GM19468 (cell line): ENCODE measurements around the gene RELL1.

Experiments
- ATAC-seq: cut with Tn5 transposase; IDR thresholded peaks from one replicate; pipeline ENCODE4 v1.9.1; 2021; ENCODE audit warnings: mild to moderate bottlenecking, moderate library complexity, moderate number of reproducible peaks; ENCODE audit not compliant: unreplicated experiment; ENCODE audit errors: extremely low read depth

Gene RELL1

GRCh38 chr4:37604461-37604860 lies 81.7 kb downstream of the RELL1 start:
- no peak for ATAC-seq

DNA sequence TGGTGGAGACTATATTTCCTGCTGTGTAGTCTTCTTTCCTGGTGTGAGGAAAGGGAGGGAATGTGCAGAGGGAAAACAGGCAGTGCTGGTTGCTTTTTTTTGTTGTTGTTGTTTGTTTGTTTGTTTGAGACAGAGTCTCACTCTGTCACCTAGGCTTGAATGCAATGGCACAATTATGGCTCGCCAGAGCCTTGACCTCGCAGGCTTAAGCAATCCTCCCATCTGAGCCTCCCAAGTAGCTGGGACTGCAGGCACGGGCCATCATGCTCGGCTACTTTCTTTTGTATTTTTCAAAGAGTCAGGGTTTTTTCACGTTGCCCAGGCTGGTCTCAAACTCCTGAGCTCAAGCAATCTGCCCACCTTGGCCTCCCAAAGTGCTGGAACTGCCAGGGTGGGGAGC lies 82.5 kb downstream of the RELL1 start:
- no peak for ATAC-seq

DNA sequence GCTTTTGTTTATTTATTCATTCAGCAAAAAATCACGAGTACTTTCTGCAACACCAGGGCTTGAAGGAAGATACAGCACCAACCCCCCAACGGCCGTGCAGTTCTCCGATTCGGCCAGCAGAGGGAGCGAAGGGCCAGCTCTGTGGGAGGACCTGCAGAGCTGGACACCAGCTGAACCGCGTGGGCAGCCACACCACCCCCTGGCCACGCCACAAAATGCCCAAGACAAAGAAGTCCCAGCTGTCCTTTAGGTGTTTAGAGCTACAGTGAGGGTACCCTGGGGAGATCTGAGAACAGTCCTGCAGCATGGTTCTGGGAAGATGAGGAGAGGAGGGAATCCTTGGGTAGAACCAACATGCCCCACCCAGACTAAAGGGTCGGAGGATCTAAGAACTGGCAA lies 83.1 kb downstream of the RELL1 start:
- ATAC-seq, result no peak

GRCh38 chr4:37602454-37603069 lies 83.6 kb downstream of the RELL1 start:
- ATAC-seq, result no peak

DNA sequence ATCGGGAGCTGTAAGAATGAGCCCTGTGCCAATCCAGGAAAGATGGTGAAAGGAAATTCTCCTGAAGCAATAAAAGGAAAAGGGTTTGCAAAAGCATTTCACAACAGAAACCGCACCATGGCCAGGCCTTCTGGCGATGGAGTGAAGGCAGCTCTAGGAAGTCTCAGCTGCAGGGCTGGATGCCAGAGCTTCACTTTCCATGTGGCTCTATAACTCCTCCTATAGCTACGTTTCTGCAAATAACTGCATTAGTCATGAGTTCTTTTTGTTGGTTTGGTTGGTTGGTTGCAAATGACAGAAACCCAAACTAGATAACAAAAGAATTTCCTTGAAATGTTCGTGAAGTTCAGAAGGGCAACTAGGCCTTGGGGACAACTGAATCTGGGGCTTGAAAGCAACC lies 84.6 kb downstream of the RELL1 start:
- ATAC-seq, result no peak

DNA sequence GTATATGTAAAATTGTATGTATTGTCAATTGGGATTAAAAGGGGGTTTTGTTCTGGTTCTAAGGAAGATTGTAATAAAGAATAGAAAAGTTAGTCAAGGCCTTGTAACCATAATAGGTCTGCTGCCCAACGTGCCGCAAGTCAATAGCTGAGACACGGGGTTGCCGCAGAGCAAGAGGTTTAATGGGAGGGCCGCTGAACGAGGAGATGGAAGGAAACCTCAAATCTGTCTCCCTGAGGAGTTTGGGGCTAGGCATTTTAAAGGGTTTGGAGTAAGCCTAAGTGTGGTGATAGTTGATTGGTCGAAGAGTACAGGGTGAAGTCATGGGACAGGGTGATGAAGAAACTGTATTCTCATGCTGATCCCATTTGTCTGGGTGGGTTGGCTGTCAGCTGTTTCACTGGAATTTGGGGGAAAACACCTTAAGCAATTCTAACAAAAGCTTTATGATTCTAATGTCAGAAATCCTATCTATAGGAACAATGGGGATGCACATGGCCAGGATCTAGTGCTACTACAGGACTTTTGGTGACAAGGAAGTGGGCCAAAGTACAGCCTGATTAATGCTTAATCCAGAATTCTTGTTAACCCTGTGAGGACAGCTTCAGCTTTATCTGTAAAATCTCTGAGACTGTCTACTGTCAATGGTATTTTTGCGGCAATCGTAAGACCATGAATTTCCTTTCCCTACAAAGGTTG lies 86.9 kb downstream of the RELL1 start:
- no peak for ATAC-seq

- no peak for ATAC-seq
Measured at GRCh38 chr4:37597034-37597433, 89.1 kb downstream of the RELL1 start.

DNA sequence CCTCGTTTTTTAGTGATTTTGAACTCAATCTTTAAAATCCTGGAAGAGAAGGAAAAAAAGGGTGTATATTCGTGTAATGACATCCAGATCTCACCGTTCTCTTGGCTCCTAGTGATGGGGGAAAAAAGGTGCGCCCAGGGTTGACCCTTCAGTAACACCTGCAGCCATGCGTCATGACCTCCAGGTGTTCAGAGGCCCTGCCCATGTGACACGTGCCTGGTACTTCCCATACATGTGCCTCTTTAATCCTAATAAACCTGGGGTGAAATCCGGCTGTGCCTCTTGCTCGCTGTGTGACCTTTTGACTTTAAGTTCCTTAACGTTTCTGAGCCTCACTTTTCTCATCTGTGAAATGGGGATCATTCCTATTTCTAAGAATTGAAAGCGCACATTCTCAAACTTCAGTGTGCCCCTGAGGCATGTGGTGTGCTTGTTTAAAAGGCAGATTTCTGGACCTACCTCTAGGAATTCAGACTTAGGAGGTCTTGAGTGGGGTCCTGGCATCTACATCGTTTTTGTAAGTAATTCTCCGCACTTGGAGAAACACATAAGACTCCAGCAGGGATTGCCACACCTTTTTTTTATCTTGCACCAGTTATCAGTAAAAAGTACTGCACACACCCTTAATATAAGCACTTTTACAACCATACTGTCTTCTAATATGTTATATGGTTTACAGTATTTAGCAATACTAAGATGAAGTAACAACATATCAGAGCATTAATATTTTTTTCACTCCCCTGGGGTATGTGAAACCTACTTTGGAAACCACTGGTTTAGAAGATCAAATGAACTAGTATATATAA lies 90.1 kb downstream of the RELL1 start:
- ATAC-seq, result no peak

DNA sequence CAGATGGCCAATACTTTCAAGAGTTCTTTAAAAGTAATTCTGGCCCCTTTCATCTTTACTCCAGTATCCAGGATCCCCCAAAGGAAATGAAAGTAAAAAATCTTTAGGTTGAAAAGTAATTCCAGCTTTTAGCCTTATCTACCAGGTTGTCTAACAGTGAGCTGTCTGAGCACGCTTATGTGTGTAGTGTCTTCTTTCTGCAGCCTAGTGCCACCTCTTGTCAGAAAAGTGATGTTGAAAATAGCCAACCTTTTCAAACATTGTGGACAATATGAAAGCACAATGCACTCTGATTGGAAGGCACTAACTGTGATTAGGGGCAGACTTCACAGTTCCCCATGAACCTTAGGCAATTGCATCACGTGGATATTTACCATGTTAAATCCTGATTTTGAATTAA lies 92.1 kb downstream of the RELL1 start:
- ATAC-seq, result no peak

DNA sequence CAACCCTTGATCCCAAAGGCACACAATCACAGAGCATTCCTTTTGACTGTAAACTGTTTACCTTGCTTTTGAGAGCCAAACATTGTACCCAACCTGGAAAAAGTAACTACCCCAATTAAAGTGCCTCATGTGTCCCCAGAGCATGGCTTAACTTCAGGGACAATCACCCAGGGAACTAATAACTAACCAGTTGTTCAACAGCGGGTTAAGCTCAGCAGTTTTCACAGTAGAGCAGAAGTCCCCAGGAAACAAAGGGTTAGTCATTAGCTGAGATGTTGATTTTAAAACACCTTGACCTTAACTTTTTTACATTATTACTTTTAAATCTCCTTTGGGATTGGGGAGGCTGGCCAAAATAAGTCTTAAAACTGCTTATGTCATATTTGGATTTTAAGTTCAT lies 94.8 kb downstream of the RELL1 start:
- no peak for ATAC-seq

DNA sequence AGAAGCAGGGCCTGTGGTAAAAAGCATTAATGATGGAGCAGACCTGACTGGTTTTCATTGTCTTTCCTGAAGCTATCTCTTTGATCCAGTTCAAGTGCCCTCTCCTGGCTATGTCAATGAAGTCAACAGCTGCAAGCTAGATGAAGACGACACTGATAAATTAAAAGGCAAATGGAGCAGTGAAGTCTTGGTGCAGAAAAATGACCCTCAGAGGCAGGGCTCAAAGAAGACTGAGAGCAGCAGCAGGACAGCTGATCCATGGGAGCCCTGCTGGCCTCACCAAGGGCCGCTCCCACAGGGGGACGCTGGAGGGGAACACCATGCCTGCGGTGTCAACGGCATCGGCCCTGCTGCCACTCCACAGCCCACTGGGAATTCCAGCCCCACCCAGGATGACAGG lies 96.2 kb downstream of the RELL1 start:
- ATAC-seq, result no peak

GRCh38 chr4:37588150-37588549 lies 98.0 kb downstream of the RELL1 start:
- ATAC-seq, result no peak

- no peak for ATAC-seq
Measured at GRCh38 chr4:37586194-37586593, 100.0 kb downstream of the RELL1 start.

- ATAC-seq, result no peak
Measured at GRCh38 chr4:37584493-37585060, 101.6 kb downstream of the RELL1 start.

DNA sequence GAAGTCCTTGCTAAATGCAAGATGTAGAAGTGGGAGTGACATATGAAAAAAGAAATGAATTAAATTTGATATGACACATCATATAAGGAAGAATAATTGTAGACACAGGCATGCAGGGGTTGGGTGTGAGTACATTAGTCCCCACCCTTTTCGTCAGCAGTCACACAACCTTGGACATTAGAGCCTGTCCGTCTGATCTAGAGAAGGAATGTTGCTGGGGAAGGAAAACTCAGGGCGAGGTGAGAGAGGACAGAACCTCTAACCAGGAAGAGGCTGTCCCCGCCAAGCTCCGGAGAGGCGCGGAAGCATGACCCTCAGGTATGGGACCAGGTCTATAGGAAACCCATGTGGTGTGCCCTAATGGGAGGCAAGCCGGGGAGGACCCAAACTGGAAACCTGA lies 102.1 kb downstream of the RELL1 start:
- ATAC-seq, result no peak

DNA sequence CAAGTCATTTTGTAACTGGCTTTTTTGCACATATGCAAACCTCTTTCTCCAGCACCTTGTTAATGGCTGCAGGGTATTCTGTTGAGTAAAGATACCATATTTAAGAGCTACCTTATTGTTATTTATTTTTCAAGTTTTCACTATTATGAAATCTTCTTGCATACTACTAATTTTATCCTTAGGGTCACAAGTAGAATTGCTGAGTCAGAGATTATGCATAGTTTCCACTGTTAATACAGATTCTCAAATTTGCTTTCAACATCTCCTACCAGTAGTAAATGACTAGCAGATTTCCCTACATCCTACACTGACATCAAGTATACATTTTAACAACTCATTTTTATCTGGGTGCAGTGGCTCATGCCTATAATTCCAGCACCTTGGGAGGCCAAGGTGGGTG lies 112.6 kb downstream of the RELL1 start:
- ATAC-seq, result no peak

DNA sequence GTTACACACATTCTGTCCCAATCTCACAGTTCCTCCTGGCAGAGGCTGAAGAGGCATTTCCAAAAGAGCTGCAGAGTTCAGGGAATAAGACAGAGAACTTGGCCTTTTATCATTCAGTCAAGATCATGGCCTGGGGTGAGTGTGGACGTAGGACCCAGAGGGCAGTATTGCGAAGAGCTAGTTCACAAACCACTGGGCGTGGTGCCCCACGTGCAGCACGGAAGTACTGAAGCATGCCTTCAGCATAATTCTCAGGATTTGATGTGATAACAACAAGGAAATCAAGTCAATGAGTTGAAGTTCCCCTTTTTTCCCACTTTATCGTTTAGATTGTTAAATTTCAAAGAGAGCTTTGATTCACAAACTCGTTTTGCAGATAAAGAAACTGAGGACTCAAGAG lies 117.7 kb downstream of the RELL1 start:
- ATAC-seq, result no peak

DNA sequence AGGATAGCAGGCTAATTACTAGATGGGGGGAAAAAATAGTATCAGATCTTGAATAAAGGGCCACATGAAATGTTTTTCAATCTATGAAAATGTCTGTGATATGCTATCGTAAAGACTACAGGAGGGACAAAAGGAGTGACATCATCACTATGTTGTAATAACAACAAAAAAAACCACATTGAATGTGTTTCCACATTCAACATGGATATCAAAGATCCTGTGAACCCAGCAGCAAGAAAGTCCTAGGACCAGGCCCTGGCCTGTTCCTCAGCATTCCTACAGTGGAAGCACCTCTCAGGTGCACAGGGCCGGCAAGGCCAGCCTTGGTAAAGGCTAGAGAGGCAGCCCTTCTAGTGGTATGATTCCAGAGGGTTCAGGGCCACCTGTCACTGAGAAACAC lies 118.3 kb downstream of the RELL1 start:
- no peak for ATAC-seq

- ATAC-seq, result no peak
Measured at GRCh38 chr4:37562592-37562991, 123.6 kb downstream of the RELL1 start.

- ATAC-seq, result peak; percentile 83
Measured at GRCh38 chr4:37561803-37562207, 124.4 kb downstream of the RELL1 start.

GRCh38 chr4:37561196-37561802 lies 124.9 kb downstream of the RELL1 start:
- no peak for ATAC-seq
